ENCODE data around the gene PSTK. TPM values are rescaled to one million over a fixed set of nuclear protein-coding genes. Genes with fewer than 3 reads are reported as not detected.

PSTK gene
- total and polyA plus RNA-seq, 9 of the 15 experiments (the other 6 are each of a cell fraction or from before 2014, with no cell fraction given), result 13.2 to 49.7 (median 18.9) TPM

- TF ChIP-seq ETV6 (IDR thresholded peaks at IDR 0.05; ENCODE audit: borderline replicate concordance in 1 of 2, low read depth in 2 of 2, low read length in 1 of 2), result no peak
- TF ChIP-seq ETV6 (CRISPR knock-in tag; IDR thresholded peaks at IDR 0.05; ENCODE audit: borderline replicate concordance), result no peak
- TF ChIP-seq EGR1 (conservative IDR thresholded peaks at IDR 0.05), result no peak; the same call in 1 of the 2 replicates
- TF ChIP-seq COPS2 (conservative IDR thresholded peaks at IDR 0.05), result no peak
- no peak for TF ChIP-seq NCOA2 (IDR thresholded peaks at IDR 0.05; ENCODE audit: partially characterized antibody in 2 of 2)
- no peak for TF ChIP-seq SNIP1 (IDR thresholded peaks at IDR 0.05; ENCODE audit: low read depth)
- TF ChIP-seq, protein P1, sequence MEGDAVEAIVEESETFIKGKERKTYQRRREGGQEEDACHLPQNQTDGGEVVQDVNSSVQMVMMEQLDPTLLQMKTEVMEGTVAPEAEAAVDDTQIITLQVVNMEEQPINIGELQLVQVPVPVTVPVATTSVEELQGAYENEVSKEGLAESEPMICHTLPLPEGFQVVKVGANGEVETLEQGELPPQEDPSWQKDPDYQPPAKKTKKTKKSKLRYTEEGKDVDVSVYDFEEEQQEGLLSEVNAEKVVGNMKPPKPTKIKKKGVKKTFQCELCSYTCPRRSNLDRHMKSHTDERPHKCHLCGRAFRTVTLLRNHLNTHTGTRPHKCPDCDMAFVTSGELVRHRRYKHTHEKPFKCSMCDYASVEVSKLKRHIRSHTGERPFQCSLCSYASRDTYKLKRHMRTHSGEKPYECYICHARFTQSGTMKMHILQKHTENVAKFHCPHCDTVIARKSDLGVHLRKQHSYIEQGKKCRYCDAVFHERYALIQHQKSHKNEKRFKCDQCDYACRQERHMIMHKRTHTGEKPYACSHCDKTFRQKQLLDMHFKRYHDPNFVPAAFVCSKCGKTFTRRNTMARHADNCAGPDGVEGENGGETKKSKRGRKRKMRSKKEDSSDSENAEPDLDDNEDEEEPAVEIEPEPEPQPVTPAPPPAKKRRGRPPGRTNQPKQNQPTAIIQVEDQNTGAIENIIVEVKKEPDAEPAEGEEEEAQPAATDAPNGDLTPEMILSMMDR (IDR thresholded peaks at IDR 0.05 in 2 of 3, conservative IDR thresholded peaks at IDR 0.05 in 1 of 3; ENCODE audit: insufficient read depth in 2 of 3, low read depth in 1 of 3, low read length in 3 of 3), result peak; percentile 64 to 75 (median 73); a peak in 5 of 6 replicates
- TF ChIP-seq, protein P2, sequence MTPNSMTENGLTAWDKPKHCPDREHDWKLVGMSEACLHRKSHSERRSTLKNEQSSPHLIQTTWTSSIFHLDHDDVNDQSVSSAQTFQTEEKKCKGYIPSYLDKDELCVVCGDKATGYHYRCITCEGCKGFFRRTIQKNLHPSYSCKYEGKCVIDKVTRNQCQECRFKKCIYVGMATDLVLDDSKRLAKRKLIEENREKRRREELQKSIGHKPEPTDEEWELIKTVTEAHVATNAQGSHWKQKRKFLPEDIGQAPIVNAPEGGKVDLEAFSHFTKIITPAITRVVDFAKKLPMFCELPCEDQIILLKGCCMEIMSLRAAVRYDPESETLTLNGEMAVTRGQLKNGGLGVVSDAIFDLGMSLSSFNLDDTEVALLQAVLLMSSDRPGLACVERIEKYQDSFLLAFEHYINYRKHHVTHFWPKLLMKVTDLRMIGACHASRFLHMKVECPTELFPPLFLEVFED (CRISPR knock-in tag; conservative IDR thresholded peaks at IDR 0.05), result no peak
- peak; percentile 86 for TF ChIP-seq JUN (IDR thresholded peaks at IDR 0.05; ENCODE audit: borderline replicate concordance, low read depth, low read length)
- TF ChIP-seq JUN (CRISPR knock-in tag; IDR thresholded peaks at IDR 0.05; ENCODE audit: borderline replicate concordance), result no peak
- TF ChIP-seq PPARD (CRISPR knock-in tag; IDR thresholded peaks at IDR 0.05), result no peak
- TF ChIP-seq GATAD2B (IDR thresholded peaks at IDR 0.05; ENCODE audit: borderline replicate concordance), result no peak
- TF ChIP-seq IFI16 (CRISPR knock-in tag; IDR thresholded peaks at IDR 0.05), result no peak
- peak; percentile 60 for TF ChIP-seq ETV1 (tag; conservative IDR thresholded peaks at IDR 0.05; ENCODE audit: low read depth)
- TF ChIP-seq LEF1 (IDR thresholded peaks at IDR 0.05), result no peak
- TF ChIP-seq ZNF583 (CRISPR knock-in tag; IDR thresholded peaks at IDR 0.05), result no peak
- no peak for TF ChIP-seq SREBF1 (IDR thresholded peaks at IDR 0.05; ENCODE audit: borderline replicate concordance, low read depth, low read length)
- no peak for TF ChIP-seq CUX1 (CRISPR knock-in tag; IDR thresholded peaks at IDR 0.05)
Observed at GRCh38 chr10:122980209-122981065, at the start of gene PSTK (continued).

Data from K562 (cell line).